Activated CD8-positive, alpha-beta T cell treated with anti-CD3 and anti-CD28 coated beads for 36 hours (primary cell): ENCODE measurements around the gene PIGL. TPM values are rescaled to one million over a fixed set of nuclear protein-coding genes. Genes with fewer than 3 reads are reported as not detected.
A peak's percentile ranks its signal among the peaks of the same experiment; 100 is the strongest.

Experiments
- ATAC-seq: fragments of 200-7000 bp; cut with Tn5 transposase; one replicate; pipeline ENCODE4 v1.10.0; 2021; ENCODE audit warnings: mild to moderate bottlenecking, moderate library complexity
- CTCF ChIA-PET: fragments of 350-600 bp; sonication (Branson Sonifier 250); formaldehyde crosslinking; loops from one replicate; lab custom pipeline; 2021; ENCODE audit warnings: antibody characterized with exemption; lab: Charles Lee
- POLR2A ChIA-PET: fragments of 350-600 bp; sonication (Branson Sonifier 250); formaldehyde crosslinking; loops from one replicate; lab custom pipeline; 2021; ENCODE audit warnings: antibody characterized with exemption; lab: Charles Lee
- DNase-seq: peaks from one replicate; pipeline ENCODE4 v3.0.0-alpha.2; 2020
- H3K27ac Mint-ChIP-seq: one replicate; pipeline ENCODE4 v1.8.0; 2021; ENCODE audit warnings: mild to moderate bottlenecking, mixed read lengths
- H3K27me3 Mint-ChIP-seq: one replicate; pipeline ENCODE4 v1.8.0; 2021; ENCODE audit warnings: mixed read lengths
- H3K36me3 Mint-ChIP-seq: one replicate; pipeline ENCODE4 v1.8.0; 2021; ENCODE audit warnings: low read depth, mixed read lengths
- H3K4me1 Mint-ChIP-seq: one replicate; pipeline ENCODE4 v1.8.0; 2021; ENCODE audit warnings: low read depth, mixed read lengths
- H3K4me3 Mint-ChIP-seq: one replicate; pipeline ENCODE4 v1.8.0; 2021; ENCODE audit warnings: mild to moderate bottlenecking, moderate library complexity, mixed read lengths
- H3K9me3 Mint-ChIP-seq: one replicate; pipeline ENCODE4 v1.8.0; 2021; ENCODE audit warnings: mixed read lengths
- intact Hi-C: fragments of 100-400 bp; cut with micrococcal nuclease; formaldehyde crosslinking; loops from one replicate; pipeline ENCODE4 v1.10.0; 2022
- total RNA-seq, 2 experiments: library from RNA; stranded (reverse); gene quantifications; one replicate each; pipeline ENCODE4 v1.2.3, GENCODE V29; 2021
- TF ChIP-seq, protein P1 (sequence below): fragments of 200-600 bp; IDR thresholded peaks from one replicate; pipeline ENCODE4 v1.8.0; 2022; ENCODE audit warnings: antibody characterized with exemption, mild to moderate bottlenecking

PIGL gene
- 10 to 100 TPM; 45.0 to 48.6 TPM for total RNA-seq

DNA sequence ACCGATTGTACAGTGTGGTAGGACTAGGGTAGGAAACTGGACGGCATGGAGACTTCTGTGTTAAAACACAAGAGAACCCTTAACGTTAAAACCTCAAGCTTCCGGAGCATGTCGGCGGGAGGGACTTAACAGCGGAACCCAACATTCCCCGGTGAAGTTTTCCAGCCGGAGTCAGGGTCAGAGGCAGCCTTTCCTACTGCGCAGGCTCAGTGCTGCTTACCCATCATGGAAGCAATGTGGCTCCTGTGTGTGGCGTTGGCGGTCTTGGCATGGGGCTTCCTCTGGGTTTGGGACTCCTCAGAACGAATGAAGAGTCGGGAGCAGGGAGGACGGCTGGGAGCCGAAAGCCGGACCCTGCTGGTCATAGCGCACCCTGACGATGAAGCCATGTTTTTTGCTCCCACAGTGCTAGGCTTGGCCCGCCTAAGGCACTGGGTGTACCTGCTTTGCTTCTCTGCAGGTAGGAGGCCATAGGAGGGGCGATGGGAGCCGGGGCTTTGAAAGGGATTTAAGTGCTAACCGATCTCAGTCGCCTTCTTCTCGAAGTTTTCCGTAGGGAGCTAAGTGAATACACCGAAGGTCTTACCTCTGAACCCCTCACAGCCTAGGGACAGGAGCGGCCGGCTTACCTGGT, at the start of gene PIGL:
PIGL (plus strand) TSS at position 209 of the 634 bp plus-strand sequence; CDS start at position 226, 17 bp downstream.
- CTCF ChIA-PET = interaction anchor here (0.9 to 2.7 kb wide), 5 partner anchors 9 to 69 kb away, joined by 3 to 8 read pairs (median 5); no protein-coding TSS in a partner anchor
- POLR2A ChIA-PET = interaction anchor here (0.6 to 3.5 kb wide), 6 partner anchors 9 to 136 kb away, joined by 3 to 30 read pairs (median 4); partner anchors contain the start of gene CENPV
- TF ChIP-seq, protein P1, sequence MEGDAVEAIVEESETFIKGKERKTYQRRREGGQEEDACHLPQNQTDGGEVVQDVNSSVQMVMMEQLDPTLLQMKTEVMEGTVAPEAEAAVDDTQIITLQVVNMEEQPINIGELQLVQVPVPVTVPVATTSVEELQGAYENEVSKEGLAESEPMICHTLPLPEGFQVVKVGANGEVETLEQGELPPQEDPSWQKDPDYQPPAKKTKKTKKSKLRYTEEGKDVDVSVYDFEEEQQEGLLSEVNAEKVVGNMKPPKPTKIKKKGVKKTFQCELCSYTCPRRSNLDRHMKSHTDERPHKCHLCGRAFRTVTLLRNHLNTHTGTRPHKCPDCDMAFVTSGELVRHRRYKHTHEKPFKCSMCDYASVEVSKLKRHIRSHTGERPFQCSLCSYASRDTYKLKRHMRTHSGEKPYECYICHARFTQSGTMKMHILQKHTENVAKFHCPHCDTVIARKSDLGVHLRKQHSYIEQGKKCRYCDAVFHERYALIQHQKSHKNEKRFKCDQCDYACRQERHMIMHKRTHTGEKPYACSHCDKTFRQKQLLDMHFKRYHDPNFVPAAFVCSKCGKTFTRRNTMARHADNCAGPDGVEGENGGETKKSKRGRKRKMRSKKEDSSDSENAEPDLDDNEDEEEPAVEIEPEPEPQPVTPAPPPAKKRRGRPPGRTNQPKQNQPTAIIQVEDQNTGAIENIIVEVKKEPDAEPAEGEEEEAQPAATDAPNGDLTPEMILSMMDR = no peak
- Mint-ChIP-seq H3K4me3 (peak within 1 kb of the TSS; percentile 98), H3K4me1 (peaks cover 29% of the 10 kb centered on the region), H3K36me3 (peaks cover 11% of the 10 kb centered on the region), H3K27ac (peak within 1 kb of the TSS; percentile 92), H3K9me3 (no peaks in the 10 kb centered on the region), H3K27me3 (no peaks in the 10 kb centered on the region)
- intact Hi-C loops = loop anchor here (5.0 kb wide), 1 partner anchor 70 kb away; no protein-coding TSS in a partner anchor
- peak; percentile 90 for DNase-seq
- ATAC-seq = peak; percentile 60

DNA sequence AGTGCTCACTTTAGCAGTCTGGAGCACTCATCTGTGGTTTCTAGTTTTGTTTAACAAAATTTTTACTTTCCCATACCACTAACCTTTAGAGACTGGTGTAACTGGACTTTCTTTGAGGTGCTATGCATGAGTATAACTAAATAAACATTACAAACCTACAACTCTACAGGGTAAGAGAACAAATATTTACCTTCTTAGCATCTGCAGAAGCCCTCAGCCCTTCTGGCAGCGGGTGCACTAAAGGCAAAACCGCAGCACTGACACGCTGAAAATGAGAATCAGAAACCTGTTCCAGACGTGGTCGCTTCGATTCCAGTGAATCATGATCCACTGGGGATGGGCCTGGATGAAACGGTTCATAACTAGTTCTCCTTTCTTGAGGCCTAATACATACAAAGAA, 45.4 kb upstream of the PIGL start:
- Mint-ChIP-seq H3K9me3 (no peaks in the 10 kb centered on the region), H3K27ac (no peak overlapping the region), H3K36me3 (peaks cover 13% of the 10 kb centered on the region), H3K27me3 (no peaks in the 10 kb centered on the region), H3K4me3 (no peak overlapping the region), H3K4me1 (peaks cover 13% of the 10 kb centered on the region)
- DNase-seq (no peak), ATAC-seq (no peak)
- TF ChIP-seq, protein P1 = no peak
- ChIA-PET CTCF (no interaction called here), POLR2A (no interaction called here)
- intact Hi-C loops = no loop called here

DNA sequence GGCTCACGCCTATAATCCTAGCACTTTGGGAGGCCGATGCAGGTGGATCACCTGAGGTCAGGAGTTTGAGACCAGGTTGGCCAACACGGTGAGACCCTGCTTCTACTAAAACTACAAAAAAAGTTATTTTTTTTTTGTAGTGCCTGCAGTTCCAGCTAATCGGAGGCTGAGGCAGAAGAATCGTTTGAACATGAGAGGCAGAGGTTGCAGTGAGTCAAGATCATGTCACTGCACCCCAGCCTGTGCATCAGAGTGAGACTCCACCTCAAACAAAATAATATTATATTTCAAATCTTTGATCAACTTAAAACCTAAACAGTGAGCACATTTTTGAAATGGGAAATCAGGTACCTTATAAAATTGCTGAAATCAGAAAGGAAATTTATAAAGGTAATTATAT, 38.2 kb upstream of the PIGL start:
- ChIA-PET POLR2A (no interaction called here), CTCF (no interaction called here)
- no peaks in the 10 kb centered on the region for H3K9me3 Mint-ChIP-seq
- no peak overlapping the region for H3K27ac Mint-ChIP-seq
- TF ChIP-seq, protein P1 = no peak
- no peak for DNase-seq
- ATAC-seq = no peak
- no peak overlapping the region for H3K4me3 Mint-ChIP-seq
- peaks cover 14% of the 10 kb centered on the region for H3K36me3 Mint-ChIP-seq
- intact Hi-C loops = no loop called here
- peaks cover 25% of the 10 kb centered on the region for H3K4me1 Mint-ChIP-seq
- no peaks in the 10 kb centered on the region for H3K27me3 Mint-ChIP-seq

DNA sequence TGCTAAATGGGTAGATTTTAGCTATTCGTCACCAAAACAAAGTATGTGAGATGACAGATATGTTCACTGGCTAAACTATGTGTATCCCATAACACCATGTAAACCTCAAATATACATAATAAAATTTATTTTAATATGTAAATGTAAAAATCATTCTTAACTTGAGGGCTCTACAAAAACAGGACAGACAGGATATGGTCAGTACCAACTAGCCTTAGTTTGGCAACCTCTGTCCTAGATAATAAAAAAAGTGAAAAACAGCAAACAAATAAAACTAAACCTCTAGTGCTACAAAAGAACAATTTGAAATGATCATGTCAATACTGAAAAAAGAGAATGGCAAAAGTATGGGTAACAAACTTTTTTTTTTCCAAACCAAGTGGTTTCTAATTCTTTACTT, 35.4 kb upstream of the PIGL start:
- Mint-ChIP-seq H3K9me3 (no peaks in the 10 kb centered on the region), H3K27me3 (no peaks in the 10 kb centered on the region), H3K36me3 (peaks cover 31% of the 10 kb centered on the region), H3K4me1 (peaks cover 41% of the 10 kb centered on the region), H3K4me3 (no peak overlapping the region), H3K27ac (no peak overlapping the region)
- no peak for ATAC-seq
- ChIA-PET POLR2A (no interaction called here), CTCF (no interaction called here)
- intact Hi-C loops = no loop called here
- no peak for DNase-seq
- TF ChIP-seq, protein P1 = no peak

DNA sequence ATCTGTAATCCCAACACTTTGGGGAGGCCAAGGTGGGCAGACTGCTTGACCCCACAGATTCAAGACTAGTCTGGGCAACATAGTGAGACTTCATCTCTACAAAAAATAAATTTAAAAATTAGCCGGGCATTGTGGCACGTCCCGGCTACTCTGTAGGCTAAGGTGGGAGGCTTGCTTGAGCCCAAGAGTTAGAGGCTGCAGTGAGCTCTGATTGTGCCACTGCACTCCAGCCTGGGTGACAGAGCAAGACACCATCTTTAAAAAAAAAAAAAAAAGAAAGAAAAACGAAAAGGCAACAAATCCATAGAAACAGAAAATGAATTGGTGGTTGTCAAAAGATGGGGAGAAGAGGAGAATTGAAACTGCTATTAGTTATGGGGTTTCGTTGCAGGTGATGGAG, 29.4 kb upstream of the PIGL start:
- no peak overlapping the region for H3K4me3 Mint-ChIP-seq
- intact Hi-C loops = no loop called here
- H3K9me3 Mint-ChIP-seq = no peaks in the 10 kb centered on the region
- H3K36me3 Mint-ChIP-seq = peaks cover 37% of the 10 kb centered on the region
- peaks cover 38% of the 10 kb centered on the region for H3K4me1 Mint-ChIP-seq
- no peak for ATAC-seq
- TF ChIP-seq, protein P1 = no peak
- H3K27me3 Mint-ChIP-seq = no peaks in the 10 kb centered on the region
- POLR2A ChIA-PET = no interaction called here
- CTCF ChIA-PET = interaction anchor here (1.2 kb wide), 1 partner anchor 29 kb away, joined by 3 read pairs; no protein-coding TSS in a partner anchor
- no peak overlapping the region for H3K27ac Mint-ChIP-seq
- DNase-seq = no peak
